Kasumi-1 (cell line): ENCODE measurements around the gene DPM3.
"Not testable (repeated sequence)": the region's sequence is repeated elsewhere in the genome, so short reads cannot be mapped to it uniquely, and the experiment has no call there.

ENCODE experiments used
- DNase-seq, 2 experiments: peaks; one replicate each; lab custom pipeline; 2025; lab: John Stamatoyannopoulos, UW

Gene DPM3

GRCh38 chr1:155158991-155159390 lies 18.7 kb upstream of the DPM3 start:
- DNase-seq: no peak

GRCh38 chr1:155155996-155156643 lies 15.8 kb upstream of the DPM3 start:
- not testable (repeated sequence) for DNase-seq

GRCh38 chr1:155145491-155145890 lies 5.2 kb upstream of the DPM3 start:
- no peak for DNase-seq

- no peak for DNase-seq
Observed at GRCh38 chr1:155141749-155142148, 1.4 kb upstream of the DPM3 start.

GRCh38 chr1:155140630-155140953 lies 261 bp upstream of the DPM3 start:
- DNase-seq: no peak

GRCh38 chr1:155137154-155137949 lies 3.0 kb downstream of the DPM3 start:
- DNase-seq: no peak

- no peak for DNase-seq
Observed at GRCh38 chr1:155136748-155137147, 3.6 kb downstream of the DPM3 start.

- peak; percentile 78 to 84 for DNase-seq
Observed at GRCh38 chr1:155135415-155136028, 4.8 kb downstream of the DPM3 start, which contains the start of gene SLC50A1. Gene SLC50A1 (plus strand): TSS chr1:155135852. CDS start chr1:155135912, 60 bp downstream.

- peak; percentile 49 to 65 for DNase-seq
Observed at GRCh38 chr1:155134880-155135414, 5.4 kb downstream of the DPM3 start.

- no peak for DNase-seq
Observed at GRCh38 chr1:155134322-155134721, 6.0 kb downstream of the DPM3 start.

- DNase-seq: no peak
Observed at GRCh38 chr1:155133799-155134281, 6.5 kb downstream of the DPM3 start.

- no peak for DNase-seq
Observed at GRCh38 chr1:155131856-155132255, 8.5 kb downstream of the DPM3 start.

- DNase-seq: no peak
Observed at GRCh38 chr1:155131285-155131684, 9.0 kb downstream of the DPM3 start.

GRCh38 chr1:155130272-155131006 lies 9.9 kb downstream of the DPM3 start:
- DNase-seq: no peak

GRCh38 chr1:155128755-155129473 lies 11.4 kb downstream of the DPM3 start:
- DNase-seq: no peak

GRCh38 chr1:155127967-155128754 lies 12.2 kb downstream of the DPM3 start:
- DNase-seq: no peak

GRCh38 chr1:155127105-155127966 lies 13.0 kb downstream of the DPM3 start, which contains the start of gene EFNA1:
Gene EFNA1 (plus strand): TSS chr1:155127876. CDS start chr1:155127978, 102 bp downstream.
- peak in 1 of 2 experiments; percentile 14 for DNase-seq

GRCh38 chr1:155126556-155127104 lies 13.7 kb downstream of the DPM3 start:
- peak; percentile 21 to 23 for DNase-seq

GRCh38 chr1:155125946-155126555 lies 14.3 kb downstream of the DPM3 start:
- no peak for DNase-seq
